GM18517 (cell line): ENCODE data around the gene LGALS3BP.

Source experiments
- ATAC-seq: cut with Tn5 transposase; IDR thresholded peaks from one replicate; pipeline ENCODE4 v1.9.1; 2021; ENCODE audit warnings: mild to moderate bottlenecking, moderate library complexity; ENCODE audit not compliant: unreplicated experiment

Gene LGALS3BP

DNA sequence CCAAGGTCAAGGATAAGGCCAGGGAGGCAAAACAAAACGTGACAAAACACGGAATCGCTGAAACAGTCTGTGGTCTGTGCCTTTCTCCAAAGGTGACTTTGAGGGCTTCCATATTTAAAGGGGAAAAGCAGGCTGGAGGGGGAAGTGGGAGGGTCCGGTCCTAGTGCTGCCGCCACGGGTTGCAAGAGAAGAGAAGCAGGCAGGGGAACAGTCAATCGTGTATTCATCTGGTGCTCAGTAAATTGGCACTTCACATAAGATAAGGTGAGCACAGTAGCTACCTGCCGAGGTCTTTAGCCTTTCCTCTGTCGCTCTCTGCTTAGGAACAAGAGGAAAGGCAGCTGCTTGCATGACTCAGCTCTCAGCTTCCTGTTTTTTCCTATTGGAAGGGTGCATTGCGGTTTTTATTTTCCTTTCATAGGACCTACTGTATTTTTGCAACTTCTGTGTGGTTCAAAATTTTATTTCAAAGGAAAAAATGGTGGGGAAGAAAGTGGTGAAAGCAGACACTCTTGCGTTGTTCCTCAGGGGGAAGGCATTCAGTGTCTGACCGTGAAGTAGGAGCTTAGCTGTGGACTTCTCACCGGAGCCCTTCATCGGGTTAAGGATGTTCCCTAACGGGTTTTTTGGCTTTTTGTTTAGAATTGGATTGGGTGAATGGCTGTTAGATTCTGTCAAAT lies 7.1 kb upstream of the LGALS3BP start:
- no peak for ATAC-seq

DNA sequence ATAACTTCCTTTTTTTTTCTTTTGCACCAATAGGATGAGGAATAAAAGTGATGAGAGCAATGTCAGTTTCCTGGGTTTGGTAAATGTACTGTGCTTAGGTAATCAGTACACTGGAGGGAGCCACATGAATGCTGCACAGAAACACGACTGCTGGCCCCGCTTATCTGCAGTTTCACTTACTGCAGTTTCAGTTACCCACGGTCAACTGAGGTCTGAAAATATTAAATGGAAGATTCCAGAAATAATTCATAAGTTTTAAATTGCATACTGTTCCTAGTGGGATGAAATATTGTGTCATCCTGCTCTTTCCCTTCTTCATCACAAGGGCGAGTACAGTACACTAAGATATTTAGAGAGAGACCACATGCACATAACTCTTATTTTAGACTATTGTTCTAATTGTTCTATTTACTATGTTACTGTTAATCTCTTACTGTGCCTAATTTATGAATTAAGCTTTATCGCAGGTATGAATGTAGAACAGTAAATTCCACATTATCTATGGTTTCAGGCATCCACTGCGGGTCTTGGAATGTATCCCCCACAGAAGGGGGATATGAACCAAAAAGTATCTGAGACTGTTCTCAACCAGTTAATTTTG lies 6.4 kb upstream of the LGALS3BP start:
- no peak for ATAC-seq

DNA sequence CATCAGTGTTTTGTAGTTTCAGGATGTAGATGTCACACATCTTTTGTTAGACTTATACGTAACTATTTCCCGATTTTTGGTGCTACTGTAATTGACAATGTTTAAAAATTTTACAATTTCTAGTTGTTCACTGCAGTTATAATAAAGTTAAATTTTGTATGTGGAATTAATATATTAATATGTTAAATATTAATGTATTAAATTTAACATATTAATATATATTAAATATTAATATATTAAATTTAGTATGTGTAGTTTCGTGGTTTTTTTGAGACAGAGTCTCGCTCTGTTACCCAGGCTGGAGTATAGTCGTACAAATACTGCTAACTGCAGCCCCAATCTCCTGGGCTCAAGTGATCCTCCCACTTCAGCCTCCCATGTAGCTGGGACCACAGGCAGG lies 5.7 kb upstream of the LGALS3BP start:
- no peak for ATAC-seq

DNA sequence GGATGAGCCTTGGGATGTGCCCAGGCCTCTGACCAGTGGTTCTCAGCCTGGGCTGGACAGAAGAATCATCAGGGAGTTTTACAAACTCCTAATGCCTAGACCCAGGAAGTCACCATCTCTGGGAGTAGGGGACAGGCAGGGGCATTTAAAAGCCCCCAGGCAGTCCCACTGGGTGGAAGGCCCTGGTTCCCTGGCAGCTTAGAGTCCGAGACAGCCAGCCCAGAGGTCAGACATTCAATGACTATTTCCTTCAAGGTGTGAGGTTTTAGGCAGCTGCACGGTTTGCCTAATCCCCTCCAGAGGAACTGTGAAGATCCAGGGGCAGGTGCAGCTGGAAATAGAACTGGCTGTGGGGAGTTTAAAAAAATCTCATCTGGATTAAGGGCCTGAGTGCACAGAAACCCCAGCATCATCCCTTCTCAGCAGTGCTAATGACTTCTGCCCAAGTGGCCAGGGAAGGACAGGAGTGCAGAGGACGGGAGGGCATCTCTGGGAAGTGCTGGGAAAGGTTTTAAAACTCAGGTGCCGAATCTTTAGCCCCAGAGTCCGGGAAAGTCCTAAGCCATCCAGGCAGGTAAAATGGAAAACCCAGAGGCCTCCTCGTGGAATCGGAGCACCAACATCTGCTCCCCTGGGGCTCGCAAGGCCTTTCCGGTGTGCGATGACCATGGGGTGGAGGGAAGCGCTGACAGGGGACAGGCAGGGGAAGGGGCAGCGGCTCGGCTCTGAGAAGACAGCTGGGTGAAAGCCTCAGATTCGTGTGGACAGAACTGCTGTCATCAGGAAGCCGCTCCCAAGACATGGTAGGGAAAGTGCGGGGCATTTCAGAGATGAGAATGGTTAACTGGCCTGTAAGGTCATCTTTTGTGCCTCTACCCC lies 1.5 kb upstream of the LGALS3BP start:
- ATAC-seq = no peak

DNA sequence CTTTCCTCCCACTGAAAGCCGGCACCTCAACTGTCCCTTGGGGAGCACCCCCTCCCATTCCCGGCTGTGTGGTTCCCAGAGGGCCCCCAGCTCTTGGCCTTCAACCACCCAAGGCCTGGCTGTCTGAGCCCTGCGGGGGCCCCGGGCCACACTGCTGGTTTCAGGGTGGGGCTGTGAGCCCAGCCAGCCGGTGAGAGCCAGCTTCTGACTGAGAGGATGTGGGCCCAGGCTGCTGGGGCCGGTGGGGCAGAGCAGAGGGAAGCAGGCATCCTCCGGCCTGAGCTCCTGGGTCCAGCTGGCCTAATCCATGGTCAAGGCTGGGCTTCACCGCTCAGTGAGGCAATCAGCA lies 875 bp upstream of the LGALS3BP start:
- ATAC-seq = no peak

DNA sequence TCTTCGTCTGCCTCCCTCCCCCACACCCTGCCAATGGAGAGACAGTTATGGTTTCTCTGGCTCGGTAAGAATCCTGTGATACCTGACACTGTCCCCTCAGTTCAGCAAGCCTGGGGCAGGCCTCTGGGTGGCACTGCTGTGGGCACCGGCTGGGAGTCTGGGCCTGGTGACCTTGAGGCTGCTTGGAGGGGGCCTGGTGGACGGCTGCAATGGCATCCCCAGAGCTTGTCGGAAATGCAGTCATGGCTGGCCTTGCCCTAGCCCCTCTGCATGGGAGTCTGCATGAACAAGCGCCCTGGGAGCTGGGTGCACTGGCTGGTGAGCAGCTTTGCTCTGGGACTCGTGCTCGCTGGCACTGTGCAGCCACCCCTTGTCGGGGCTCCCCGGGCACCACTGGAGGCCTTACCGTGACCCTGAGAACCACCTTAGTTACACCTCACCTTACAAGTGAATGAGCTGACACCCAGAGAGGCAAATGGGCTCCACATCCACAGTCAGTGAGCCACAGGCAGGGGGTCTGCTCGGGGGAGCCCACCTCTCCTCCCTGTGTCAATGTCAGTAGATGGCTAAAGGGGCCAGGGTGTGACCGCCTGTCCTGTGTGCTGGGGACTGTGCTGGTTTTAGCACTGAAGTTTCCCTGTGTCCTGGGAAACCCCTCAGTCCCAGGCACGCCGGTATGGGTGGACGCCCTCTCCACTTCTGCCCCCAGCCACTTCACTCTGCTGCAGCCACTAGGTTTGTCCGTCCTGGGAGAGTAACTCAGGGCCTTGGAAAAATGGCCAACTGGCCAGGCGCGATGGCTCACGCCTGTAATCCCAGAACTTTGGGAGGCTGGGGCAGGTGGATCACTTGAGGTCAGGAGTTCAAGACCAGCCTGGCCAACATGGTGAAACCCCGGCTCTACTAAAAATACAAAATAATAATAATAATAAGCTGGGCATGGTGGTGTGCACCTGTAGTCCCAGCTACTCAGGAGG lies 1.4 kb downstream of the LGALS3BP start:
- ATAC-seq = no peak

DNA sequence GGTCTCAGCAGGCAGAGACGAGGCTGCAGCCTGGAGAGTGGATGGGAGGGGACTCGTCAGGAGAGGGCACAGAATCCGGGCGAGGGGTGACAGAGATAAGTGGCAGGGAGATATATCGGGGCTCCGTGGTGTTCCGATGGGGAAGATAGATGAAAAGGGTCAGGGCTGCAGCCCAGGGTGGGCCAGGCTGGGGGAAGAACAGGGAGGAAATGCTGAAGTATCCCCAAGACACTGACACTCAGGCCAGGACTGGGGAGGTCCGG lies 2.1 kb downstream of the LGALS3BP start:
- no peak for ATAC-seq

DNA sequence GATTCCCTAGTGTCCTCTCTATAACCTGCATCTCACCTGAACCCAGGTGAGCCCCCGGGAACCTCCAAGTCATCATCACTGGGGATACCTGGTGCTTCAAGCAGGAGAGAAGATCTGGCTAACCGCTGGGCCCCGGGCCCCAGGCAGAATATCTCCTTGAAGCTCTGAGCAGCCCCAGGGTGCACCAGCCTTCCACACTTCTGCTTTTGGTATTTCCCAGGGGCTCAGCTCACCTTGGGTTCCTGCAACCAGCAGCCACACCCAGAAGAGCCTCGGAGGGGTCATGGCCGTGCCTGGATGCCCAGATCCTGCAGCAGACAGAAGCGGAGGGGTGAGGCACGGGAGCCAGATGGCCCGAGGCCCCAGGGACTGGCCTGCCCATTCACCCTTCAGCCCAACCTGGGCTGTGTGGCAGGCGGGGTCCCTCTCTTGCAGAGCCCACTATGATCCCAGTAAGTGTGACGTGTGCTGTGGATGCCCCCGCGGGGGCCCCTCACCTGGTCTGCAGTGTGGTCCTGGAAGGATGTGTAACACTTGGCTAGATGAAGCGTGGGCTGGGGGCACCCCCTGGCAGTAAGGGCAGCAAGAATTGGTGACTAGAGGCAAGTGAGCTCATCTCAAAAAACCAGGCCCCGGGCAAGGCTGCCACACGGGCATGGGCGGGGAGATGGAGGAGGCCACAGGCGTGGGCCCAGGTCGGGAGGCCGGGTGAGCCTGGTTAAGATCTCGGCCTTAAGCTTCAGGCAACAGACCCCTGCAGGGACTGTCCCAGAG lies 2.6 kb downstream of the LGALS3BP start:
- no peak for ATAC-seq

DNA sequence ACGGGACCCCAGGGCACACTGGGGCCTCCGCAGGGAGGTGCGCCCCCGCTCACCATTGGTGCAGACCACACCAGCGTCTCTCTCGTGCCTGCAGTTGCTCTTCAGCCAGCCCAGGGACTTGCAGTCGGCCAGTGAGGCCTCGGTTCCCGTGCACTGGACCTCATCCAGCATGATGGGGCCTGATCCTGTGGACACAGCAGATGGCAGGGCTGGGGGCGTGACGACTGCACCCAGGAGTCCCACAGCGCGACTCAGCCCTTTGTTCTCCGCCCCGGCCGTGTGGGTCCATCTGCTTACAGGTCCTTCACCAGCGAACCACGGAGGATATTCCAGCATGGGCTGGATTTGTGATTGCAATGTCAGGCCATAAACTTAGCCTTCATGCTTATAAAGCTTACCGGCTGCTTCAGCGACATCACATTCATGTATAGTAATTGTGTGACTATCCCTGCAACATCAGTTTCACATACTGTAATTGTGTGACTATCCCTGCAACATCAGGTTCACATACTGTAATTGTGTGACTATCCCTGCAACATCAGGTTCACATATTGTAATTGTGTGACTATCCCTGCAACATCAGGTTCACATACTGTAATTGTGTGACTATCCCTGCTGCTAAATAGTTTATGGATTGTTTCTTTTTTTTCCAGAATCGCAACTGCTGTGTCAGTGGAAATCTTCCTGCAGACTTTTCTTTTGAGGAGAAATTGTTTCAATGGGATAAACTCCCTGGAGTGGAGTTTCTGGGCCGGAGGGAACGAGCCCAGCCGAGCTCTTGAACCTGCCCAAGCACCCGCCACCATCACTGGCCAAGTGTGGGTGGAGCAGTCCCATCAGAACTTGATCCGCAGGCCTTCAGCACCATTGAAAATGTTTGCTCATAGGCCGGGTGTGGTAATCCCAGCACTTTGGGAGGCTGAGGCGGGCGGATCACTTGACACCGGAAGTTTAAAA lies 4.8 kb downstream of the LGALS3BP start:
- ATAC-seq = no peak

DNA sequence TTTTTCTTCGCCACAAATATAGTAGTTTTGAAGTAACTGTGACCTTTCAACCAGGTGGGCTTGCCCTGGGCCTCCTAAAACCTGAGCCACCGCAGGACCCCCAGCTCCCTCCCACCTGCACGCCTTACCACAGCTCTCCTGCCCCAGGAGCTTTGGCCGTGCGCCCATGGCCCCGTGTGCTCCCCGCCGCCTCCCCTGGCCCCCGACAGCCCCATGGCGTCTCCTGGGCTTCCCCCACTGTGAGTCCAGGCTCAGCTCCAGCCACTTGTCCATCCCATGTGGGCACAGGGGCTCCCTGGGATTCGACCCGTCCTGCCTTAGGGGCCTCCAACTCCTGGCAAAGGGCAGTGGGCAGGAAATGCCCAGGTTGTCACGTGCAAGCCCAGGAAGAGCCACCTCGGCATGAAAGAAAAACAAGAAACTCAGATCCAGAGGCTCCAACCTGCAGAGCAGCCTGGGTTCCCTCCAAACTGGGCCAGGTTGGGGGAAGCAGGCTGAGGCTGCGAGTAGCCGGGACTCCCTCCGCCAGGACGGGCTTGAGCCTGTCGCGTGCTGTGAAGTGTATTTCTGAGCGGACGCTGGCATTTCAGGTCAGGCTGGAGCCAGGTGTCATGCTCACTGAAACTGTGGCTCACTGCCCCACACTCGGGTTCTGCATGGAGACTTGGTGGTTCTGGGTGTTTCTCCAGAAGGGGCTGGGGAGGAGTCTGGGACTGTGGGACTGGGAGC lies 5.8 kb downstream of the LGALS3BP start:
- no peak for ATAC-seq

DNA sequence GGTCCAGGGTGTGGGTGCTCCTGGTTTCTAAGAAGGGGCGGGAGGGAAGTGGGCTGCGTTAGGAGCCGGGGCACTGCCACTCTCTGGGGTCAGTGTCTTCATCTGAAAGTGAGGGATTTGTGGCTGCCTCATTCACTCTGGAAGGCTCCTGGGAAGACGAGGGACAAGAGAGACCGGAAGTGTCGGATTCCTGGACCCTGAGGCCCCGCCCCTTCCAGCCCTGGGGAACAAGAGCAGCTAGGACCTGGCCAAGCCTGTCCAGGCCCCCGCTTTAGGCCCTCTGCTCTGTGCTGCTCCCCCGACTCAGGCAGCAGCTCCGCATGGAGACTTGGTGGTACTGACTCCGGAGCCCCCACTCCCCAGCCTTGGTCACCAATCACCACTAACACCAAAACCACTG lies 6.5 kb downstream of the LGALS3BP start:
- ATAC-seq = no peak

DNA sequence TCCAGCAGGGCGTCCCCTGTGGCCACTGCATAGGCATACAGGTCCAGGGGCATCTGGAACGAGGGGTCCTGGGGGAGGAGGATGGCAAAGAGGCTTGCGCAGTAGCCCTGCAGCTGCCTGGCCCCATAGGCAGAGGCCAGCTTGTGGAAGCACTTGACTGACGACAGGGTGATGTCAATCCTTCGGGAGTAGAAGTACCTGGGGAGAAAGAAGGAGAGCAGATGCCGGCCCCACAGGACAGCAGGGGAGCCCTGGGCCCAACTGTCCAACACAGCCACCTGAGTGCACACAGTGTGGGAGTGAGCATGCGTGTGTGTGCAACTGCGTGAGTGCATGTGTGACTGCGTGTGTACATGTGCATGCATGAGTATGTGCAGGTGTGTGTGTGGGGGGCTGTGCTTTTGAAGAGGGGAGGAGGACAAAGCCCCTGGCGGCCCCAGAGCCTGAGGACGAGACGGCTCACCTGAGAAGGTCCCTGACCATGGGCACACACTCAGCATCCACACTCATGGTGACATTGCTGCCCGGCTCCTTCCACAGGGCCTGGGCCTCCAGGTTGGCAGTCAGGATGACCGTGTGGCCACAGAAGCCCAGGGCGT lies 7.1 kb downstream of the LGALS3BP start:
- no peak for ATAC-seq

DNA sequence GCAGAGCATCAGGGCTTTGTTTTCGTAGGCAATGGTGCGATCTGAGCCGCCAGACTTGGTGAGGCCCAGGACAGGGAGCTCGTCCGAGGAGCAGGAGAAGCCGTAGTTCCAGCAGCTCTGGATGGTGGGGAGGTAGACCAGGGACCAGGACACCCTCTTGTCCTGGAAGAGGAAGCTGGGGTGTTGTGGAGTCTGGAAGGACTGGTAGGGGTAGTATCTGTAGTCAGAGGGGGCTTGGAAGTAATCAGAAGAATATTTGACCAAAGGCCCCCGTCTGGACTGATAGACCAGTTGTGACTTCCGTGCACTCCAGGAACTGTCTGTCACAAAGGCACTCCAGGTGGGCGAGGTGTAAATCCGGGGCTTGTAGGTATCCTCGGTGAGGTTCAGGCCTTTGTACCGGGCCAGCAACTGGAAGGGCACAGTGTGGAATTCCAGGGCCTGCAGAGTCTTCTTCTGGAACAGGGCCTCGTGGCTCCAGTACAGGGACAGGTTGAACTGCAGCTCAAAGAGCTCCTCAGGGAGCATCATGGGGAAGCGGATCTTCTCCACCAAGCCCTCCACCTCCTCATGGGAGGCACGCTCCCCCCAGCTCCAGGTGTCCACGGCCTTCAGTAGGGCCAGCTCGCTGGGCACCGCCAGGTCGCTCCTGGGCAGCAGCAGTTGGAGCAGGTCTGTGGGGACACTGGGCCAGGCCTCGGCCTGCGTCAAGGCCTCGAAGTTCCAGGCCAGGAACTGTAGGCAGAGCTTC lies 7.8 kb downstream of the LGALS3BP start:
- no peak for ATAC-seq

DNA sequence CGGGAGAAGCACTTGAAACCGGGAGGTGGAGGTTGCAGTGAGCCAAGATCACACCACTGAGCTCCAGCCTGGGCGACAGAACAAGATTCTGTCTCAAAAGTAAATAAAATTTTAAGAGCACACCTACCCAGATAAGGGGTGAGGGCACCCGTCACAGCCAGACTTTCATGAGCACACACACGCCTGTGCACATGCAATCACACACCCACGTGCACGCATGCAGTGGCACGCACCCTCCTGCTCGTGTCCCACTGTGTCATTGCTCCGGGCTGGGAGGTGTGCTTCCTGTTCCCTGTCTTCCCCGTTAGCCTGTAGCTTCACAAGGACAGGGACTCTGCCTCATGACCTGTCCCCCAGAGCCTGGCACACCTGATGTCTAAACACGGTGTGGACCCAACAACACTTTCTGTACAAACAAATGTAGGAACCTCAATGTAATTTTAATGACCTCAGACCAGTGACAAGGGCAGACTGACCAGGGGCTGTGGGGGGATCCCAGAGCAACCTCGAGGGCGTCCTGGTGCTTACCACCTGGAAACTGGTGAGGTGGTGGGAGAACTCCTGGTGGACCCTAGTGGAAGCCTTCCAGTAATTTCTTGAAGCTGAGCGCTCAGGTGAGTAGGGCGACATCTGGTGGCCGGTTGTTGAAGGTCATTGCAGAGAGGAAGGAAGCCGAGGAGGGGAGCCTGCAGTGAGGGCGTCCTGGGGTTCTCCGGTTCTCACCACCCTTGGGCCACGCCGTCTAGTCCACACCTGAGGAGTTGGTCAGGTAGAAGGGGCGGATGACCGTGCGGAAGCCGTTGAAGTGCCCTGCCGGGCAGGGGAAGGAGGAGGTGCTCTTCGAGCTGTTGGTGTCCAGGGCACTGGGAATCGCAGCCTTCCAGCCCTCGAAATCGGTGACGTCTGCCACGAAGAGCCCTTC lies 8.6 kb downstream of the LGALS3BP start:
- no peak for ATAC-seq

DNA sequence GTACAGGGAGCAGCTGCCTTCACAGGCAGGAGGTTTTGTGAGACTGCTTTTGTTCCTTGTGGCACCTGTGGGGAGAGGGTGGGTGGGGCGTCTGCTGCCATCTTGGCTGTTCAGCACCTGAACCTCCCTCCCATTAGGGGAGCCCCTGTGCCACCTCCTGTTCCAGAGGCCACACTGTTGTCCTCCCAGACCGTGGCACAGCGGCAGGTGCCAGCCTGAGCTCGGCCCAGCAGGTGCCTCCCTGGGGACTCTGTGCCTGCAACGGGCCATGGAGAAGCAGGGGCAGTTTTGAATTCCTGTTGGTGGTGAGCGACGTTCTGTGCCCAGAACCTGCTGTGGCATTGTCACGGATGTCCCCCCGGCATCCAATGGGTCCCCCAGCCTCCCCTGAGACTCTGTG lies 9.9 kb downstream of the LGALS3BP start:
- no peak for ATAC-seq

DNA sequence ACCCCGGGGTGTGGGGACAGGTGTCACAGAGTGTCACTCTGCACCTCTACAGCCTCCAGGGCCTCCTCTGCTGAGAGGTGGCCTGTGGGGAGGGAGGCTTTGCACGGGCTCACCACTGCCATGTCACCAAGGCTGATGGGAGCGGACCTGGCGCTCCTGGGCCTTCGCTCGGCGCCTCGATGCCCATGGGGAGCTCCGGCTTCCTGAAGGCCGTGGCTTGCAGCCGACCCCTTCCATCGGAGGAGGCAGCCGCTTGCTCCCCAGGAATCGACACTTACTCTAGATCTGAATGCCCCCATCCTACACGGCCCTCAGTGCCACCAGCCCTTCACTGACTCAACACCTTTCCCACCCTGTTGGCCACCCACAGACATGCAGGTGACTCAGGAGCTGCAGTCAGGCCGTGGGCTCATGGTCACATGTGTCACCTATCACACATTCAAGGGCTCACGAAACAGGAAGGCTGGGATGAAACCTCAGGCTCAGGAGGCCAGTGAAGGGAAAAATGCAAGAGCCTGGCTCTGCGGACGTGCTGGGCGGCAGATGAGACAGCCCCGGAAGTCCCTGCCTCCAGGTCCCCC lies 11.9 kb downstream of the LGALS3BP start:
- ATAC-seq = no peak
